Superior temporal gyrus (tissue), 1 donor: ENCODE data around the gene SMIM1.
A peak's percentile ranks its signal among the peaks of the same experiment; 100 is the strongest.
"Not testable (repeated sequence)": the region's sequence is repeated elsewhere in the genome, so short reads cannot be mapped to it uniquely, and the experiment has no call there.

Experiments used
- DNase-seq: peaks from one replicate; pipeline ENCODE4 v3.0.0-alpha.2; 2016; ENCODE audit errors: extremely low spot score

Gene SMIM1

GRCh38 chr1:3795453-3796214, 23.1 kb downstream of the SMIM1 start:
- no peak for DNase-seq

- DNase-seq: peak; percentile 97
Measured at GRCh38 chr1:3796215-3797061, 23.9 kb downstream of the SMIM1 start, which contains the start of gene LRRC47. LRRC47 (minus strand) TSS chr1:3796498; CDS start chr1:3796476, 22 bp downstream.

GRCh38 chr1:3799976-3800685, 27.6 kb downstream of the SMIM1 start:
- DNase-seq: peak; percentile 16

- DNase-seq: not testable (repeated sequence)
Measured at GRCh38 chr1:3800795-3801194, 28.2 kb downstream of the SMIM1 start.

GRCh38 chr1:3803905-3804626, 31.5 kb downstream of the SMIM1 start:
- DNase-seq: no peak

- not testable (repeated sequence) for DNase-seq
Measured at GRCh38 chr1:3804627-3804944, 32.0 kb downstream of the SMIM1 start.

GRCh38 chr1:3805038-3805437, 32.5 kb downstream of the SMIM1 start:
- no peak for DNase-seq

- no peak for DNase-seq
Measured at GRCh38 chr1:3807769-3808168, 35.2 kb downstream of the SMIM1 start.

- no peak for DNase-seq
Measured at GRCh38 chr1:3809680-3810079, 37.1 kb downstream of the SMIM1 start.

GRCh38 chr1:3810149-3810761, 37.7 kb downstream of the SMIM1 start:
- DNase-seq: not testable (repeated sequence)

- no peak for DNase-seq
Measured at GRCh38 chr1:3811595-3811911, 39.0 kb downstream of the SMIM1 start.

- DNase-seq: no peak
Measured at GRCh38 chr1:3814065-3814464, 41.5 kb downstream of the SMIM1 start.

GRCh38 chr1:3814771-3815561, 42.4 kb downstream of the SMIM1 start:
- no peak for DNase-seq

GRCh38 chr1:3816331-3817137, 44.0 kb downstream of the SMIM1 start:
- DNase-seq: no peak

GRCh38 chr1:3817138-3817740, 44.7 kb downstream of the SMIM1 start:
- DNase-seq: no peak

GRCh38 chr1:3817821-3818597, 45.5 kb downstream of the SMIM1 start:
- no peak for DNase-seq

- DNase-seq: no peak
Measured at GRCh38 chr1:3819771-3820200, 47.2 kb downstream of the SMIM1 start.

- no peak for DNase-seq
Measured at GRCh38 chr1:3820316-3820715, 47.8 kb downstream of the SMIM1 start.
